Activated CD4-positive, alpha-beta T cell treated with anti-CD3 and anti-CD28 coated beads, Interleukin-10, Interleukin-2, amounts not matched to agents 100 ng/mL and 50 ng/mL, durations not matched to agents 16 hours and 8 hours (primary cell): Measurements from ENCODE around the gene CHST8.
"Not testable (repeated sequence)": the region's sequence is repeated elsewhere in the genome, so short reads cannot be mapped to it uniquely, and the experiment has no call there.

ENCODE experiments used
- DNase-seq: peaks from one replicate; pipeline ENCODE4 v3.0.0-alpha.2; 2020

Gene CHST8

GRCh38 chr19:33695547-33695946, 73.8 kb downstream of the CHST8 start:
- DNase-seq: not testable (repeated sequence)

GRCh38 chr19:33697766-33698165, 76.0 kb downstream of the CHST8 start:
- no peak for DNase-seq

- no peak for DNase-seq
These were observed 77.1 kb downstream of the CHST8 start for GRCh38 chr19:33698576-33699435.

- no peak for DNase-seq
These were observed 78.1 kb downstream of the CHST8 start for GRCh38 chr19:33699754-33700407.

GRCh38 chr19:33700408-33701013, 78.8 kb downstream of the CHST8 start:
- DNase-seq: no peak

GRCh38 chr19:33701565-33701964, 79.8 kb downstream of the CHST8 start:
- no peak for DNase-seq

- DNase-seq: no peak
These were observed 81.1 kb downstream of the CHST8 start for GRCh38 chr19:33702606-33703437.

- DNase-seq: no peak
These were observed 81.6 kb downstream of the CHST8 start for GRCh38 chr19:33703438-33703750.

GRCh38 chr19:33703821-33704220, 82.1 kb downstream of the CHST8 start:
- no peak for DNase-seq

GRCh38 chr19:33704271-33704670, 82.5 kb downstream of the CHST8 start:
- no peak for DNase-seq

- DNase-seq: no peak
These were observed 83.5 kb downstream of the CHST8 start for GRCh38 chr19:33705090-33705847.

GRCh38 chr19:33705860-33706259, 84.1 kb downstream of the CHST8 start:
- DNase-seq: no peak

GRCh38 chr19:33706631-33707030, 84.9 kb downstream of the CHST8 start:
- DNase-seq: no peak

- DNase-seq: no peak
These were observed 90.5 kb downstream of the CHST8 start for GRCh38 chr19:33712268-33712667.

GRCh38 chr19:33713194-33713593, 91.4 kb downstream of the CHST8 start:
- no peak for DNase-seq

GRCh38 chr19:33714149-33714548, 92.4 kb downstream of the CHST8 start:
- DNase-seq: no peak

- no peak for DNase-seq
These were observed 93.7 kb downstream of the CHST8 start for GRCh38 chr19:33715462-33715861.

- DNase-seq: no peak
These were observed 96.1 kb downstream of the CHST8 start for GRCh38 chr19:33717878-33718277.

GRCh38 chr19:33718651-33719254, 97.0 kb downstream of the CHST8 start:
- no peak for DNase-seq

- DNase-seq: no peak
These were observed 97.8 kb downstream of the CHST8 start for GRCh38 chr19:33719366-33720154.

GRCh38 chr19:33720155-33720493, 98.4 kb downstream of the CHST8 start:
- DNase-seq: no peak
